HG03432 (cell line): Measurements from ENCODE around the gene XPO1.
"Not testable (repeated sequence)": the region's sequence is repeated elsewhere in the genome, so short reads cannot be mapped to it uniquely, and the experiment has no call there.

Experiments used
- ATAC-seq: cut with Tn5 transposase; IDR thresholded peaks from one replicate; pipeline ENCODE4 v1.9.1; 2021; ENCODE audit warnings: mild to moderate bottlenecking, moderate library complexity; ENCODE audit not compliant: unreplicated experiment

The XPO1 gene, protein sequence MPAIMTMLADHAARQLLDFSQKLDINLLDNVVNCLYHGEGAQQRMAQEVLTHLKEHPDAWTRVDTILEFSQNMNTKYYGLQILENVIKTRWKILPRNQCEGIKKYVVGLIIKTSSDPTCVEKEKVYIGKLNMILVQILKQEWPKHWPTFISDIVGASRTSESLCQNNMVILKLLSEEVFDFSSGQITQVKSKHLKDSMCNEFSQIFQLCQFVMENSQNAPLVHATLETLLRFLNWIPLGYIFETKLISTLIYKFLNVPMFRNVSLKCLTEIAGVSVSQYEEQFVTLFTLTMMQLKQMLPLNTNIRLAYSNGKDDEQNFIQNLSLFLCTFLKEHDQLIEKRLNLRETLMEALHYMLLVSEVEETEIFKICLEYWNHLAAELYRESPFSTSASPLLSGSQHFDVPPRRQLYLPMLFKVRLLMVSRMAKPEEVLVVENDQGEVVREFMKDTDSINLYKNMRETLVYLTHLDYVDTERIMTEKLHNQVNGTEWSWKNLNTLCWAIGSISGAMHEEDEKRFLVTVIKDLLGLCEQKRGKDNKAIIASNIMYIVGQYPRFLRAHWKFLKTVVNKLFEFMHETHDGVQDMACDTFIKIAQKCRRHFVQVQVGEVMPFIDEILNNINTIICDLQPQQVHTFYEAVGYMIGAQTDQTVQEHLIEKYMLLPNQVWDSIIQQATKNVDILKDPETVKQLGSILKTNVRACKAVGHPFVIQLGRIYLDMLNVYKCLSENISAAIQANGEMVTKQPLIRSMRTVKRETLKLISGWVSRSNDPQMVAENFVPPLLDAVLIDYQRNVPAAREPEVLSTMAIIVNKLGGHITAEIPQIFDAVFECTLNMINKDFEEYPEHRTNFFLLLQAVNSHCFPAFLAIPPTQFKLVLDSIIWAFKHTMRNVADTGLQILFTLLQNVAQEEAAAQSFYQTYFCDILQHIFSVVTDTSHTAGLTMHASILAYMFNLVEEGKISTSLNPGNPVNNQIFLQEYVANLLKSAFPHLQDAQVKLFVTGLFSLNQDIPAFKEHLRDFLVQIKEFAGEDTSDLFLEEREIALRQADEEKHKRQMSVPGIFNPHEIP (N-terminal part only)

DNA sequence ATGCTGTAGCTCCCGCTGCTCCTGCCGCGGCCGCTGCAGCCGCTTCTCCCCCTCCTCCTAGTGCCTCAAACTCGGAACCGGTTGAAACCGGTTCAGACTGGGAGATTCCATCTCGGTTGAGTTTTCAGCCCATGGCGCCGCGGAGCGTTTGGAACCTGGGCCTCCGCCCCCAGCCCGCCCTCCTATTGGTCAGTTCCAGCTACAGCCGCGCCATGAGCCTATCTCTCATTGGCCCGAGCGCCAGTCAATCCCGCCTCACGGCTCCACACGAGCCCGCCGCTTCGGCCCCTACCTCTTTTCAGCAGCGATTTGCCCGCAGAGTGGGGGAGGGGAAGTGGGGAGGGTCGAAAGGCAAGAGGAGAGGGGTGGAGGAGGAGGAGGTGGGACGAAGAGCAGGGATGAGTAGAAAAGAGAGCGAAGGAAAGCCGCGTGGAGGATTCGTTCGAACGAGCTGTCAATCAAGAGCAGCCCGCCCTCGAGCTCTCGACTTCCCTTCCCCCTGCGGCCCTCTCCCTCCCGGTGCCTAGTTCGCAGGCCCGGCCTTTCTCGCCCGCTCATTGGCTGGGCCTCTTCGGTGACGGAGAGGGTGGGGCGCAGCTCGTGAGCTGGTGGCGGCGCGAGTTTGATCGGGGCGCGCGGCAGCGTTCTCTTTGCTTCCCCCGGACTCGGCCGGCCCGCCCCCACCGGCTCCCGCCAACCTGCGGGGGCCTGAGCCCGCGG lies at the start of gene XPO1:
Gene XPO1 (minus strand): TSS at position 157 of the 720 bp plus-strand sequence. CDS start 4,459 bp downstream, outside the sequence.
- peak; percentile 85 for ATAC-seq

DNA sequence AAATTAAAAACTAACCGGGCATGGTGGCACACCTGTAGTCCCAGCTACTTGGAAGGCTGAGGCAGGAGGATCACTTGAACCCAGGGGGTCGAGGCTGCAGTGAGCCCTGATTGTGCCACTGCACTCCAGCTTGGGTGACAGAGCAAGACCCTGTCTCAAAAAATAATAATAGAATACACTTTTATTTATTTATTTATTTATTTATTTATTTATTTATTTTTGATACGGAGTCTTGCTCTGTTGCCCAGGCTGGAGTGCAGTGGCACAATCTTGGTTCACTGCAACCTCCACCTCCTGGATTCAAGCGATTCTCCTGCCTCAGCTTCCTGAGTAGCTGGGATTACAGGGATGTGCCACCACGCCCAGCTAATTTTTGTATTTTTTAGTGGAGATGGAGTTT lies 48.8 kb upstream of the XPO1 start:
- not testable (repeated sequence) for ATAC-seq

DNA sequence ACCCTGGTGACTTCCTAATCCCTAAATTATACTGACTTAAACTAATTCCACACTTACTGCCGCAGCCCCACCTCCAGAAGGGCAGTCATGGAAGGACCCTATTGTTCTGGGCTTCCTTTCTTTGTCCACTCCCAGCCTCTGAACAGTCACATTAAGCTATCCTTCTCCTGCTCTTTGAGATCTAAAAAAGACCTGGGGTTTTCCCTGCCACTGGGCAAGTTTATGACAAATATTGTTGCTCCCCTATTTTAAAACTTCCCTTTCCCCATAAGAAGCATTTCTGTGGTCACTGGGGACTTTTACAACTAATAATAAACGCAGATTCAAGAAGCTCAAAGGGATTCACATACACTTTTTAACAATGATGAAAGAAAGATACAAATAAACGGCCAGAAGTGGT lies 47.2 kb upstream of the XPO1 start:
- ATAC-seq = peak; percentile 45

DNA sequence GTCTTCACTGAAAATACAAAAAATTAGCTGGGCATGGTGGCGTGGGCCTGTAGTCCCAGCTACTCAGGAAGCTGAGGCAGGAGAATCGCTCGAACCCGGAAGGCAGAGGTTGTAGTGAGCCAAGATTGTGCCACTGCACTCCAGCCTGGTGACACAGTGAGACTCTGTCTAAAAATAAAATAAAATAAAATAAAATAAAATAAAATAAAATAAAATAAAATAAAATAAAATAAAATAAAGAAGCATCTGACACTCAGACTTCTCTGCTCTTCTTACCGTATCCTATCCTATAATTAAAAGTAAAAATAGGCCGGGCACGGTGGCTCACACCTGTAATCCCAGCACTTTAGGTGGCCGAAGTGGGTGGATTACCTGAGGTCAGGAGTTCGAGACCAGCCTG lies 46.2 kb upstream of the XPO1 start:
- not testable (repeated sequence) for ATAC-seq

DNA sequence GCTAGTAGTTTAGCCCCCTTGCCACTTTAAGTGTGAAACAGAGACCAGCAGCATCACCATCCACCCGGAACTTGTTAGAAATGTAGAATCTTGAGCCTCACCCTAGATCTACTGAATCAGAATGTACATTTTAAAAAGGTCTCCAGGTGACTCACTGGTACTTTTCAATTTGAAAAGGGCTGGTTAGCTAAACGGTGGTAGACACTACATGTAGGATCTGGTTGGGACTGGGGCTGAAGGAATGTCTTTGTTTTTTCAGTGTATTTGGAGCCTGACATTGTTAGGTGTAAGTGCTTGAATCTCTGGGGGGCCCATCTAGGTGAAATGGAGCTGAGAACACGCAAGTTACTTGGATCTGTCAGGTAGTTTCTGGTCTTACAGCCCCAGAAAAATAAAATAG lies 44.0 kb upstream of the XPO1 start:
- no peak for ATAC-seq

DNA sequence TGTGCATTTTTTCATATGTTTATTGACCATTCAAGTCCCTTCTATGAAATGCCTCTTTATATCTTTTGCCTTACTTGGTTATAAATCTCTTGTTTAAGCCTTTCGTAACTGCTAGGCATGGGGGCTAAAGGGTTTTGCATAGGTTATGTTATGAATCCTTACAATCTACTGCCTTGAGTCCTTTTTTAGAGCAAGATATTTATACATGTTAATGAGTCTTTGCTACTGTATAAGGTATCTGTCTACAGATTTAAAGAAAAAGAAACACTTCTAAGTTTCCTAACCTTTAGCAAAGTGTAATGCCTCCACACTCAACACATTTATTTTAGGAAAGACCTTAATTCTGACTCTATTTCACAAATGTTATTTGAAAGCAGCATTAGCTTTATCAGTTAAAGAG lies 43.6 kb upstream of the XPO1 start:
- no peak for ATAC-seq

DNA sequence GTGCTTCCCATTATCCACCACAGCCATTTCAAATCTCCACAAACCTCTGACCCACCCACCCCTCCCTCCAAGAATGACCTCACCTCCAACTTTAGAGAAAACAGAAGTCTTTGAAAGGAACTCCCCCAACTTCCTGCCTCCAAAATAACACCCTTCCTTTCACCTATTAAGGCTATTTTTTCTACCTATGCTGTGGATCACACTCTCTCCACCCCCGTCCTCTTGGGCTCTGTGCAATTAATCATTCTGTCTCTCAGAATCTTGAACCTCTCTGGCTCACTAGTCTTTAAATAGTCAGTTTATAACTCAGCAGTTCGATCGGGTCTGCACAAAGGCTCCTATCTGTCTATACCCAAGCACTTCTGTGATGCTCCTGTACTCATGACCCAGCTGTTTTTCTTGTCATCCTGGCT lies 37.3 kb upstream of the XPO1 start:
- no peak for ATAC-seq

DNA sequence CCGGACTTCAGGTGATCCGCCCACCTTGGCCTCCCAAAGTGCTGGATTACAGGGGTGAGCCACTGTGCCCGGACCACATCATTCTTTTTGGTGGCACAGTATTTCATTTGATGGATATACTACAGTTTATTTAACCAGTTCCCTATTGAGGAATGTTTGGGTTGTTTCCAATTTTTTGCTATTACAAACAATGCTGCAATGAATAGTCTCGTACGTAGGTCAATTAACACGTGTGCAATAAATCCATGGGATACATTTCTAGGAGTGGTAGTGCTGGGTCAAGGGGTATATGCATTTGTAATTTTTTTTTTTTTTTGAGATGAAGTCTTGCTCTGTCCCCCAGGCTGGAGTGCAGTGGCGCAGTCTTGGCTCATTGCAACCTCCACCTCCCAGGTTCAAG lies 28.4 kb upstream of the XPO1 start:
- ATAC-seq = no peak

DNA sequence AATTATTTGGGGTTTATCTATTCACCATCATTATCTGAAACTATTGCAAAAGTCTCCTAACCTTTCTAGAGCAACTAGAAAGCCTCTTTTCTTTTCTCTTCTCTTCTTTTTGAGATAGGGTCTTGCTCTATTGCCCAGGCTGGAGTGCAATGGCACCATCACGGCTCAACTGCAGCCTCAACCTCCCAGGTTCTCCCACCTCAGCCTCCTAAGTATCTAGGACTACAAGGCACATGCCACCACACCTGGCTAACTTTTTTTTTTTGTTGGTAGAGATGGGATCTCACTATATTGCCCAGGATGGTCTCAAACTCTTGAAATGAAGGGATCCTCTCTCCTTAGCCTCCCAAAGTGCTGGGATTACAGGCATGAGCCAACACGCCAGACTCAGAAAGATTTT lies 24.5 kb upstream of the XPO1 start:
- ATAC-seq = no peak

DNA sequence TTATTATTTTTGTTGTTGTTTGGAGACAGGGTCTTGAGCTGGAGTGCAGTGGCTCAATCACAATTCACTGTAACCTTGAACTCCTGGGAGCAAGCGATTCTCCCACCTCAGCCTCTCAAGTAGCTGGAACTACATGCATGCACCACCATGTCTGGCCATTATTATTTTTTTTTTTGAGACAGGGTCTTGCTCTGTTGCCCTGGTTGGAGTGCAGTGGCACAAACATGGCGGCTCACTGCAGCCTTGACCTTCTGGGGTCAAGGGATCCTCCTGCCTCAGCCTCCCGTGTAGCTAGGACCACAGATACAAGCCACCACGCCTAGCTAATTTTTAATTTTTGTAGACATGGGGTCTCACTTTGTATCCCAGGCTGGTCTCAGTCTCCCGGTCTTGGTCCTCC lies 20.0 kb upstream of the XPO1 start:
- no peak for ATAC-seq

DNA sequence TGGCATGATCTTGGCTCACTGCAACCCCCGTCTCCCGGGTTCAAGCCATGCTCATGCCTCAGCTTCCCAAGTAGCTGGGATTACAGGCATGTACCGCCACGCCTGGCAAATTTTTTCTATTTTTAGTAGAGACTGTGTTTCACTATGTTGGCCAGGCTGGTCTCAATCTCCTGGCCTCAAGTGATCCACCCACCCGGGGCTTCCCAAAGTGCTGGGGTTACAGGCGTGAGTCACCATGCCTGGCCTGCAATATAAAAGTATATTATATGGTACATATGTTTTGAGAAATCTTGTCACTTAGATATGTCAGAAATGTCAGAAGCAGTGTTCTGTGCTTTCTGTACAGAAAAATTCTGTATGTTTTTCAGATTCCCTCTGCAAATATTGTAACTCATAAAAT lies 19.2 kb upstream of the XPO1 start:
- no peak for ATAC-seq

DNA sequence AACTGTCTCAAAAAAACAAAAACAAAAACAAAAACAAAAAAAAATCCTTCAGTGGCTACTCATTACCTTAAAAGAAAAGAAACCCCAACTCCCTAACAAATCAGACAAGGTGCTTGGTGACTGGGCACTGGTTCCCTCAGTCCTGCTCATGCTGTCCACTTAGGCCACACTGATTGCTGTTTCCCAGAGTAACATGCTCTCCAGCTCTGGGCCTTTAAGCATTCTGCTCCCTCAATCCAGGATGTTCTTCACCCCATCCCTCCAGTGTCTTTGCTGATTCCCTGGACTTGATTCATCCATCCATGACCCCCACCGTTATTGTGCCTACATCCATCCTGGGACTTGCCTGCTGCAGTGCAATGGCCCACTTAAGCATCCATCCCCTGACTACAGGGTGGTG lies 16.4 kb upstream of the XPO1 start:
- no peak for ATAC-seq

DNA sequence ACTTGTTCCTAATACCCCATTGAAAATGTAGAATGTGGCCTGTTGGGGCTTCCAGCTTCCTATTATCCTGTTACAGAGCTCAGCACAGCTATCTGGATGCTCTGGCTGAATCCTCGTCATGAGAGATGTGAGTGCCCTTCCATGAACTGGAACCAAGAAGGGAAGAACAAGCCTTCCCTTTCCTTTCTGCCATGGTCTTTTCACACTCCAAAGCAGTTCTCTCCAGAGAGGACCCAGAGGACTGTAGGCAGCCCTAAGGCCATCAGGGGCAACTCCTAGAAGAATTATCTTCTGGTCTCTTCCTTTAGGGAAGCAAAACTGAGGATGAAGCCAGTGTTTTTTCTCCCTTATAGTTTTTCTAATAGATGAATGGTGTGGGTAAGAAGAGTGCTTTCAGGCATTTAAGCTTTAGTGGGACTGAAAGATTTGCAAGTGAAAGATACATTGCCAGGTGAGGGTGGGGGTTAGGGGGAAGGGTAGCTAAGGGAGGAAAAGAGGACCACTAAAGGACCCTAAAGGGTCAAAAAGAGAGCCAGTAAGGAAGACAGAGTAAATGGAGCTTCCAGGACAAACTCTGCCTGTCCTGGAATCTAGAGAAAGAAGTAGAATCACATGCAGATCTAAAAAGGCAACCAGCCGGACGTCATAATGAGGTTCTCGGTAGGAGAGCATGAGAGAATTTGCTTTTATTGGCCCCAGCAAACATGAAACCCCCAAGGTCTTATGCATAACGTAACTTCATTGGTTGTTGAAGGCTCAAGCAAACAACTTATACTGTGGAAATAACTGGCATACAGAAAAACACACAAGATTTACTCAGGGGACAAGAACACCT lies 12.4 kb upstream of the XPO1 start:
- ATAC-seq = no peak

DNA sequence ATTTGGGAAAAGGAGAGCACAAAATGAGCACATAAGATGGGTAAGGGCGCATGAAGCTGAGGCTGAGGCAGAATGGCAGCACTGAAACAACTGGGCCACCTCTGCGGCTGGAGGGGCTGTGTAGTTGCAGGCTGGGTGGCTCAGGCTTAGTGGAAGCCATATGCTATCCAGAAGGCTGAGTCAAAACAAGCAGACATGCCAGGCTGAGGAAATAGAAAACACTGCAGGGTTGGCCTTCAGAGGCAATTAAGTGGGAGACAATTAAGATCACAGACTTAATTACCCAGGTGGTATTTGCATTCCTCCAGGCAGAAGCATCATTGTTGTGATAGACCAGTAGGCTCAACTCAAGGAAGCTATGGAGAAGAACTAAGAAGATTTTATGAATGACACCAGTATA lies 11.4 kb upstream of the XPO1 start:
- no peak for ATAC-seq

DNA sequence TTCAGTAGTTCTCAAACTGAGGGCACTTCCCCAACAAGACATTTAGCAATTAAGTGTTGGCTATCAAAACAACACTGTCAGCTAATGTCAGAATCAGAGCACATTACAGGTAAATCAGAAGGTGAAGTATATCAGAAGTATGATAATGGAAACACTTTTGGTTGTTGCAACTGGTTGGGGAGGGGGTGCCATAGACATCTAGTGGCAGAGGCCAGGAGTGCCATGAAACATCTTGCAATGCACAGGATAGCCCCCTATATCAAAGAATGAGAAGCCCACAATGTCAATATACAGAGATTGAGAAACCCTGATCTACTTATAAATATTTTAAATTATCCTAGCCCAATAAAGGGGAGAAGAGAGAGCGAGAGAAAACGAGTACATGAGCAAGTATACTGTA lies 4.9 kb upstream of the XPO1 start:
- ATAC-seq = no peak

DNA sequence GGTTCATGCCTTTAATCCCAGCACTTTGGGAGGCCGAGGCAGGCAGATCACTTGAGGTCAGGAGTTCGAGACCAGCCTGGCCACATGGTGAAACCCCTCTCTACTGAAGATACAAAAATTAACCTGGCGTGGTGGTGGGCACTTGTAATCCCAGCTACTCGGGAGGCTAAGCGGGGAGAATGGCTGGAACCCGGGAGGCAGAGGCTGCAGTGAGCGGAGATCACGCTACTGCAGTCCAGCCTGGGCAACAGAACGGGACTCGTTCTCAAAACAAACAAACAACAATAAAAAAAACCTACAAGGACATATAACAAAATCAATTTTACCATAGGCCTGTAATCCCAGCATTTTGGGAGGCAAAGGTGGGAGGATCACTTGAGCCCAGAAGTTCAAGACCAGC lies 2.0 kb upstream of the XPO1 start:
- not testable (repeated sequence) for ATAC-seq

DNA sequence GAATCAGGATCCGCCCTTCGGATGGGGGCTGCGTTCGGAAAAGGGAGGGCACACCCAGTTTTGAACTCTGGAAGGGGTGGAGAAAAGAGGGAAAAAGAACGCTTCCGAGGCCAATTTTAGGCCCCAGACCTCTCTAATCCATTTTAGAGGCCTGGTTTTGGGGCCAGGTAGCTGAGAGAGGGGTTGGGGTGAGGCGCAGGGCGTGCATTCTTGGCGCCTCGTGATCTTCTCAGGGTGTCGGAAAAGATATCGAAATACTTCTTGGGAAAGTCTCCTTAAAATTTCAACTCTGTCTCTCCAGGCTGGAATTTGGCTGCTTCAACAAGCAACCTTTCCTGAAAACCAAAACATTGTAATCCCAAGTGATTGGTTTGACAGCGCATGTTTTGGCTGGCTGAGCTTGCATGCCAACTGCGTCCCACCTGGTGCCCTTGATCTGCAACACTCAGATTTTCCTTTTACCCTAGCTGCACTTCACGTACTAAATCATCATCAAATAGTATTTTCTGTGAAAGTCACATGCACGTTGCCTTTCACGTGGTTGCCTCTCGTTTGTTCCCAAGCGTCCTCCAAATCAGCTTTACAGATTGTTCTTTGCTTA lies 864 bp upstream of the XPO1 start:
- peak; percentile 0 for ATAC-seq

DNA sequence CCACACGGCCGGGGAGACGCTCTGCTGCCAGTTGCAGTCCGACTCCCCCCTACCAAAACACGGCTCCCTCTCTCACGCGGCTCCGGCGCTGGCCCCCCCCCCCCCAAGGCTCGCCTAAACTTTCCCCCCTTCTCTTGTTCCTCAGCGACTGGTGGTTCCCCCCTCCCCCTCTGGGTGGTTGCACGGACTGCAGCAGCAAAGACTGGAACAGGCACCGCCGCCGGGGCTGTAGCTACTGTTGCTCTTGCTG lies 281 bp downstream of the XPO1 start:
- no peak for ATAC-seq

DNA sequence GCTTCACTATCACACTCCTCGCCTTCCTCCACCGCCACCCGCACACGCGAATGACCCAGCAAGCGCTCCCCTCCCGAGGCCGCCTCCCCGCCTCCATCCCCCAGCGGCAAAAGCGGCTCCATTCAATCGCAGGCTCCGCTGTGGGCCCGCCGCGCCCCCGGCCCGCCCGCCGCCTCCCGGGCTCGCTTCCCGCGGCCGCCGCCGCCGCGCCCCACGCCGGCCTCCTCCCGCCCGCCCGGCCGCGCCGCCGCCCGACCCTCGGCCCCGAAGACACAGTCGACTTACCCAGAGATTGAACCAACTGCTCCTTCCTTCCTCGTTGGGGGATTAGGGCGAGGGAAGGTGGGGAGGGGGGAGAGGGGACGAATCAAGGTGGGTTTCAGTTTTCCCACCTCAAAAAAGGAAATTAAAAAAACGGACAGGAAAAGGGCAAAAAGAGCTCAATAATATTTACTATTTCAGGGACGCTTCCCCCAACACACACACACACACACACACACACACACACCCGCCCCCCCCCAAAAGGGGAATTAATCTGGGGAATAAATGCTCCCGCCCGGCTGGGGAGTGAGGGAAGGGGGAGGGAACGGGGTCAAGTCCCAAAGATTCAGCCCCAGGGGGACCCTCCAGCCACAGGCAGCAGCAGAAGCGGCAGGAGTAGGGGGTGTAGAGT lies 743 bp downstream of the XPO1 start:
- no peak for ATAC-seq
